GM12891 (cell line): ENCODE measurements around the gene UBN1.

Source experiments
- POLR2A ChIP-seq: IDR thresholded peaks from 2 replicates; pipeline ENCODE4 v1.6.1; 2011; ENCODE audit warnings: low read depth, low read length, control low read depth
- POLR2AphosphoS5 ChIP-seq: IDR thresholded peaks from 2 replicates; pipeline ENCODE4 v1.6.1; 2011; ENCODE audit warnings: low read depth, low read length, control low read depth

DNA sequence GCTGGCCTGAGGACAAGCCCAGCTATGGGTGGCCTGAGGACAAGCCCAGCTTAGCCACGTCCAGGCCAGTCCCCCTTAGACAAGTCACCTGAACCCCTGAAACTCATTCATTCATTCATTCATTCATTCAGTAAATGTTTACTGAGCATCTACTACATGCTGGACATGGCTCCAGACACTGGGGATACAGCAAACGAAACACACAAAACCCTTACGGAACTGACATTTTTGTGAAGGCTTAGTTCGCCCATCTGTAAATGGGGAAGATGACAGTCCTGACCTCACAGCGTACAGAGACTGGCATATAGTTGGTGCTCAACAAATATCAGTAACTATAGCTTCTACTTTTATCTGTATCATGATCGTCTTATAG is 52.2 kb downstream of the UBN1 start:
- TF ChIP-seq POLR2AphosphoS5 (no peak), POLR2A (no peak)
